ENCODE data around the gene ABCC6. TPM values are rescaled to one million over a fixed set of nuclear protein-coding genes. Genes with fewer than 3 reads are reported as not detected.

The ABCC6 gene
- total and polyA plus RNA-seq, 2 of the 13 experiments (the other 11 are each of a cell fraction or from before 2014, with no cell fraction given): 82.4 to 105 TPM

- TF ChIP-seq ZNF660 (CRISPR knock-in tag; IDR thresholded peaks at IDR 0.05; ENCODE audit: borderline replicate concordance, low read depth) (no peak), ZNF276 (CRISPR knock-in tag; IDR thresholded peaks at IDR 0.05; ENCODE audit: low read depth) (no peak), PBX2 (CRISPR knock-in tag; IDR thresholded peaks at IDR 0.05) (no peak), ZNF772 (CRISPR knock-in tag; IDR thresholded peaks at IDR 0.05) (peak; percentile 75; the same call in 1 of the 2 replicates), ZNF879 (CRISPR knock-in tag; IDR thresholded peaks at IDR 0.05) (no peak), SNAI1 (CRISPR knock-in tag; IDR thresholded peaks at IDR 0.05; ENCODE audit: borderline replicate concordance) (no peak), ZBTB34 (CRISPR knock-in tag; IDR thresholded peaks at IDR 0.05) (no peak; the same call in 1 of the 2 replicates), ZHX1 (CRISPR knock-in tag; IDR thresholded peaks at IDR 0.05; ENCODE audit: low read depth) (no peak; the same call in 1 of the 2 replicates), KAT8 (CRISPR knock-in tag; IDR thresholded peaks at IDR 0.05) (no peak), DRAP1 (CRISPR knock-in tag; IDR thresholded peaks at IDR 0.05) (no peak), SMYD3 (CRISPR knock-in tag; IDR thresholded peaks at IDR 0.05) (no peak; the same call in 1 of the 2 replicates), ZNF138 (CRISPR knock-in tag; IDR thresholded peaks at IDR 0.05; ENCODE audit: low read depth) (peak; percentile 91; the same call in 1 of the 2 replicates), ZNF205 (CRISPR knock-in tag; IDR thresholded peaks at IDR 0.05) (no peak), NFKBIZ (CRISPR knock-in tag; IDR thresholded peaks at IDR 0.05) (no peak), FUBP1 (CRISPR knock-in tag; IDR thresholded peaks at IDR 0.05; ENCODE audit: borderline replicate concordance) (no peak), ZNF17 (CRISPR knock-in tag; IDR thresholded peaks at IDR 0.05) (no peak), MED13 (CRISPR knock-in tag; IDR thresholded peaks at IDR 0.05) (peak; percentile 40; the same call in 1 of the 2 replicates), XRCC5 (optimal IDR thresholded peaks at IDR 0.05; ENCODE audit: low read length) (peak; percentile 11), SUZ12 (IDR thresholded peaks at IDR 0.05; ENCODE audit: low read depth, low read length) (no peak), DNMT1 (CRISPR knock-in tag; IDR thresholded peaks at IDR 0.05) (no peak), AHR (CRISPR knock-in tag; IDR thresholded peaks at IDR 0.05) (no peak)
Measured at GRCh38 chr16:16150117-16150877, 73.0 kb downstream of the ABCC6 start (continued).

Data from HepG2 (cell line).